GM19467 (cell line): ENCODE results near the gene DIRAS1.
"Not testable (repeated sequence)": the region's sequence is repeated elsewhere in the genome, so short reads cannot be mapped to it uniquely, and the experiment has no call there.

Source experiments
- ATAC-seq: cut with Tn5 transposase; IDR thresholded peaks from one replicate; pipeline ENCODE4 v1.9.1; 2021; ENCODE audit warnings: mild to moderate bottlenecking, moderate library complexity; ENCODE audit not compliant: unreplicated experiment

Gene DIRAS1

DNA sequence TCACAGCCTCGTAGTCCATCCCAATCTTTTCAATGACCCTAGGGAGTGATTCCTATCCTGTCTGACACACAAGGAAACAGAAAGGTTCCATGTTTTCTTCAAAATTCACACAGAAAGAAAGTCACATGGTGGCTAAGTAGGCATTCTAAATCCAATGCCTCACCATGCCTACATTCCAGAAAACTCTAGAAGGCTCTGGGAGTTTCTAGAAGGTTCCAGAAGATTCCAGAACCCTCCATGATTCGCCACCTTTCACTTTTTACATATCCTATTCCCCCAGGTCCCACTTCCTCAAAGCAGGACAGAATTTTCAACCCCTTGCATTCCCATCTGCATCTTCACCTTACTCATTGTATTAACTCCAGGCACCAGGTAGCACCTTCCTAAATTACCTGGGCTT, 41.7 kb downstream of the DIRAS1 start:
- ATAC-seq, result no peak

DNA sequence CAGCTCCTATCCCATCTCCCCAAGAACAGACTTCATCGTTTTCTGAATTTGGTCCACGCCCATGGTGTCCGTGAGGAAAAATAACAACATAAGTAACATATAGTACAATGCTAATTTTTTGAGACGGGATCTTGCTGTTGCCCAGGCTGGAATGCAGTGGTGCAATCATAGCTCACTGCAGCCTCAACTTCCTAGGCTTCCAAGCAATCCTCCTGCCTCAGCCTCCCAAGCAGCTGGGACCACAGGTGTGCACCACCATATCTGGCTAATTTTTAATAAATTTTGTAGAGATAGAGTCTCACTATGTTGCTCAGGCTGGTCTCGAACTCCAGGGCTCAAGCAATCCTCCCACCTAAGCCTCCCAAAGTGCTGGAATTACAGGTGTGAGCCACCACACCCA, 42.2 kb downstream of the DIRAS1 start:
- ATAC-seq, result not testable (repeated sequence)

DNA sequence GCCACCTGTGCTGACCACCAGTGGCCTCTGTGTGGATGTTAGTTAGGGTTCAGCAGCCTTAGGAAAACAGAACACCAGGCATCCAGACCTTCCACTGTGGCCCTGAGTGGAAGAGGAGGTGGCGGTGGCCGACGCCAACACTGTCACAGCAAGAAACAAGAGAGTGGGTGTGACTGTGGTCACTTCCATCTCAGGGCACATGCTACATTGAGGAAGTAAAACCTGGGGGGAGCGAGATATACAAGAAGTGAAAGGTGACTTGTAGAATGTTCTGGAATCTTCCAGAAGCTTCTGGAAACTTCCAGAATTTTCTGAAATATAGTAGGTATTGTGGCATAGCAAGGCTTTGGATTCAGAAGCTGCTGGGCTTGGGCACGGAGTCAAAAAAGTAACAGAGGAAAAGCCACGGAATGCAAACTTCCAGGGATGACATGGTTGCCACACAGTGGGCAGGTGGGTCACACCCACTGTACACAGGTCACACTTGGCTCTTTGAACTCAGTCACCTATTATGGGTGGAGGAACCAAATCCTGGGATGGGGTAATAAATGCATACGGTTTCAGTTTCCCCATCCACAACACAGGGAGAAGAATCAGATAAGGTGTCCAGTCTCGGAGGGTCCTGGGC, 43.0 kb downstream of the DIRAS1 start:
- no peak for ATAC-seq

DNA sequence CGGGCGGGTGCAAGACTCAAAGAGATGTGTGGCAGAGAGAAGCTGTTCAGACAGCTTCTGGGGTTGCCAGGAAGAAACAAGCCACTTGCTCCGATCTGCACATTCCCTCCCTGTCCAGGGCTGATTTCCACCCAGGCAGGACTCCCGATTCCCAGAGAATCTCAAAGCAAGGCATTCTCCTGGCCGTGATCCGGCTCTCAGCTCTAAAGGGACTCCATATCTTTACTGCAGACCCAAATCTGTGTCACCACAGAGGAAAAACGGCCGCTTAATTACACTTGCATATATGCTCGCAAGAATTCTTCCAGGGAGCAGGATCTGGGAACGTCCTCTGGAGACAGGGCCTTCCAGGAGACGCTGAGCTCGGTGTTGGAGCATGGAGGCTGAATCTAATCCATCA, 44.3 kb downstream of the DIRAS1 start:
- no peak for ATAC-seq

DNA sequence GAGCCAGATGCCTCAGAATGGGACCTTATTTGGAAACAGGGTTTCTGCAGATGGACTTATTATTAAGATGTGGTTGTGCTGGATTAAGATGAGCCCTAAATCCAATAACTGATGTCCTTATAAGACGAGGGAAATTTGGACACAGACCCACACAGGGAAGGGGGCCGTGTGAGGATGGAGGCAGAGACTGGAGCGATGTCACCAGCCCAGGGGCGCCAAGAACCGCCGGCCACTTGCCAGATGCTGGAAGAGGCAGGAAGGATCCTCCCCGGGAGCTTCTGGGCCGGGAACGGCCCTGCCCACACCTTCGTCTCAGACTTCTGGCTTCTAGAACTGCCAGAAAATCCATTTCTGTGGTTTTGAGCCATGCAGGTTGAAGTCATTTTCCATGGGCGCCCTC, 45.3 kb downstream of the DIRAS1 start:
- no peak for ATAC-seq

DNA sequence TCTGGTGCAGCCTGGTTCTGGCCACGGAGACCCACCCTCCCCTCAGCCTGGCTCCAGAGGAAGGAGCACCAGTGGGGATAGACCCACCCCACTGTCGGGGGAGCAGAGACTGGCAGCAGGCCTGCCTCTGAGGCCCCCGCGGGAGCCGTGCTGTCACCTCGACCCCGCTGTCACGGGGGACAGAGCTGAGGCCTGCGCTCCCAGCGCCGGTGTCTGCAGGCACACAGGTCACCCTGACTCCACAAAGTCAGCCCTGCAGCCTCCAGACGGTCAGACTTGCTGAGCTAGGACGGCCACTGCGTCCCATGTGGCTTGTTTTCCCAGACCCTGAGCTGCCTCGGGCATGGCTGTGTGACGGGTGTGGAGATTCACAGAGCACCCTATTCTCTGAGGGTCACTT, 51.0 kb downstream of the DIRAS1 start:
- no peak for ATAC-seq

DNA sequence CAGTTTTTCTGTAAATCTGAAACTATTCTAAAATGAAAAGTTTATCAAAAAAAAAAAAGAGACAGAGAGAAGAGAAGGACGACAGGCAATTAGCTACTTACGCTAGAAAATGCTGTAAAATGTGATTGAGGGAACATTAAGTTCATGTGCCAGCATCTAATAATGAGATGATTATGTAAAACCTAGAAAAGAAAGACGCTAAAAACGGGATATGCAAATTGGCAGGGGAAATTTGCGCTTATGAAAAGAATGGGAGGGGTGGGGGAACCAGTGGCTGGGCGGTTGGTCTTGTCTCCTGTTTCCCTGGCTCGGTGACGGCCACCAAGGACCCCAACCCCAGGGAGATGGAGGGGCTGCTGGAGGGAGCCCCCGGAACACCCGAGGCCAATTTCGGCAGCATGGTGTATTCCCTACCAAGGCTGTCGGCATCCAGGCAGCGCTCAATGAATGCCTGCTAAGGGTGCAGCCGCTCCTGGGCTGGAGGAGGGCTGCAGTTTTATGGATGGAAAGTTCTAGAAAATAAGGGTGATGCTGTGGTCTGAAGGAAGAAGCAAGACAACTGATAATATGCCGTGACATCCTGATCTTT, 52.9 kb downstream of the DIRAS1 start:
- ATAC-seq, result no peak

DNA sequence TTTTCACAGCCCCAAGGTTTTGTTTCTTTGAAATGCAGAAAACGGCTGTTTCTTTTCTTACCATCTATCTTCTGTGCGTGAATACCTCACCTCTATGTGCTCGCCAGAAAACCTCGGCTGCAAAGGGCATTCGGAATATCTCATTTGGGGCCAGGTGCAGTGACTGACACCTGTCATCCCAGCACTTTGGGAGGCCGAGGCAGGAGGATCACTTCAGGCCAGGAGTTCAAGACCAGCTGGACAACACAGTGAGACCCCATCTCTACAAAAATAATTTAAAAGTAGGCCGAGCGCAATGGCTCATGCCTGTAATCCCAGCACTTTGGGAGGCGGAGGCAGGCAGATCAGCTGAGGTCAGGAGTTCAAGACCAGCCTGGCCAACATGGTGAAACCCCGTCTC, 53.8 kb downstream of the DIRAS1 start:
- not testable (repeated sequence) for ATAC-seq

DNA sequence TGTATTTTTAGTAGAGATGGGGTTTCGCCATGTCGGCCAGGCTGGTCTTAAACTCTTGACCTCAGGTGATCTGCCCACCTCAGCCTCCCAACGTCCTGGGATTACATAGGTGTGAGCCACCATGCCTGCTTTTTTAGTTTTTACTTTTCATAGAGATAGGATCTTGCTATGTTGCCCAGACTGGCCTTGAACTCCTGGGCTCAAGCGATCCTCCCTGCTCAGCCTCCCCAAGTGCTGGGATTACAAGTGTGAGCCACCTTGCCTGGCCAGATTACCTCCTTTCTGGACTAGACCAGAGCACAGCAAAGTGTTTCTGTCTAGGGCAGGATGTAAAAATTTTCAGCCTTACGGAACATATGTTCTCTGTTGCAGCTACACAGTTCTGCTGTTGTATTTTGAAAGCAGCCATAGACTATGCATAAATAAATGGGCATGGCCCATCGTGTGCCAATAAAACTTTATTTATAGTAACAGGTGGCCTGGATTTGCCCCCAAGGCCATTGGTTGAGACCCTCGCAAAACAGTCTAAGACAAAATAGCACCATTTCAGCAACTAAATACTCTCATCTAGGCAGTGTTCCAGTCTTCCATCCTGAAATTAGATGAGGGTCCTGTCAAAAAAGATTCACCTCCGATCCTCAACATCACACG, 54.7 kb downstream of the DIRAS1 start:
- no peak for ATAC-seq

DNA sequence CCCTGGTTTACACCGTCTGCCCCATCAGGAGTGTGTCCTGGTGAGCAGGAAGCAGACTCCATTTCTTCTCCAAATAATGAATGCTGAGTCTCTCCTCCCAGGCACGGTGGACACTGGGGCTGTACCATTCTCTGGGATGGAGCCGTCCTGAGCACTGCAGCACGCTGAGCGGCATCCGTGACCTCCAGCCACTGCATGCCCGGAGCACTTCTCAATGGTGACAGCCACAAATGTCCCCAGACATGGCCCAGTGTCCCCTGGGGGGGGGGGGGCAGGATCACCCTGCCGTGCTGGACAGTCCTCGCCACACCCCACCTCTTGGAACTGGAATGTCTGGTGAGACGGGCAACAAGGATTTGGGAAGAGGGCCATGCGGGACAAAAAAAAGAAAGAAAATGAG, 56.1 kb downstream of the DIRAS1 start:
- no peak for ATAC-seq
